ENCODE measurements around the gene MORN3. TPM values are rescaled to one million over a fixed set of nuclear protein-coding genes. Genes with fewer than 3 reads are reported as not detected.

MORN3 gene
- total RNA-seq, 2 donors from 2014 or later: 1.4 to 1.6 TPM

- 92 to 93% methylated on average over 2 of the region's 2 CpGs for WGBS, 2 experiments (ENCODE audit: insufficient coverage in 1 of 2, insufficient read length in 1 of 2)
- Mint-ChIP-seq H3K4me1 (peaks cover 9% of the 10 kb centered on the region), H3K27ac (no peak overlapping the region), H3K36me3 (ENCODE audit: low read depth) (peaks cover 10% of the 10 kb centered on the region), H3K4me3 (no peak overlapping the region), H3K27me3 (ENCODE audit: insufficient read depth) (no peaks in the 10 kb centered on the region), H3K9me3 (peaks cover 7% of the 10 kb centered on the region)
- Histone ChIP-seq H3K36me3 (ENCODE audit: control insufficient read depth, insufficient read depth, low read length) (no peaks in the 10 kb centered on the region), H3K4me3 (ENCODE audit: low read length) (no peak overlapping the region), H3K27ac (ENCODE audit: low read depth, low read length) (no peak overlapping the region), H3K9me3 (ENCODE audit: control insufficient read depth, low read length) (no peaks in the 10 kb centered on the region), H3K9ac (ENCODE audit: extremely low read depth, low read length, poor library complexity, severe bottlenecking) (no peak overlapping the region), H3K4me1 (ENCODE audit: control insufficient read depth, insufficient read depth, low read length) (no peaks in the 10 kb centered on the region), H3K27me3 (ENCODE audit: control insufficient read depth, insufficient read depth, low read length, poor library complexity, severe bottlenecking) (no peaks in the 10 kb centered on the region)
- DNase-seq: no peak
- TF ChIP-seq CTCF (conservative IDR thresholded peaks at IDR 0.05): no peak
These were observed 13.3 kb downstream of the MORN3 start for GRCh38 chr12:121656122-121656521.

- no peak for TF ChIP-seq CTCF (conservative IDR thresholded peaks at IDR 0.05)
- 89 to 94% methylated on average over 9 to 17 of the region's 18 CpGs for WGBS, 2 experiments (ENCODE audit: insufficient coverage in 1 of 2, insufficient read length in 1 of 2)
- Histone ChIP-seq H3K9ac (ENCODE audit: extremely low read depth, low read length, poor library complexity, severe bottlenecking) (no peak overlapping the region), H3K27ac (ENCODE audit: low read depth, low read length) (no peak overlapping the region), H3K4me3 (ENCODE audit: low read length) (no peak overlapping the region), H3K27me3 (ENCODE audit: control insufficient read depth, insufficient read depth, low read length, poor library complexity, severe bottlenecking) (no peaks in the 10 kb centered on the region), H3K36me3 (ENCODE audit: control insufficient read depth, insufficient read depth, low read length) (no peaks in the 10 kb centered on the region), H3K9me3 (ENCODE audit: control insufficient read depth, low read length) (no peaks in the 10 kb centered on the region), H3K4me1 (ENCODE audit: control insufficient read depth, insufficient read depth, low read length) (no peaks in the 10 kb centered on the region)
- no peak for DNase-seq
- Mint-ChIP-seq H3K27me3 (ENCODE audit: insufficient read depth) (no peaks in the 10 kb centered on the region), H3K4me3 (no peak overlapping the region), H3K36me3 (ENCODE audit: low read depth) (peaks cover 12% of the 10 kb centered on the region), H3K4me1 (peaks cover 13% of the 10 kb centered on the region), H3K27ac (no peak overlapping the region), H3K9me3 (peaks cover 7% of the 10 kb centered on the region)
These were observed 15.5 kb downstream of the MORN3 start for GRCh38 chr12:121653999-121654398.

DNA sequence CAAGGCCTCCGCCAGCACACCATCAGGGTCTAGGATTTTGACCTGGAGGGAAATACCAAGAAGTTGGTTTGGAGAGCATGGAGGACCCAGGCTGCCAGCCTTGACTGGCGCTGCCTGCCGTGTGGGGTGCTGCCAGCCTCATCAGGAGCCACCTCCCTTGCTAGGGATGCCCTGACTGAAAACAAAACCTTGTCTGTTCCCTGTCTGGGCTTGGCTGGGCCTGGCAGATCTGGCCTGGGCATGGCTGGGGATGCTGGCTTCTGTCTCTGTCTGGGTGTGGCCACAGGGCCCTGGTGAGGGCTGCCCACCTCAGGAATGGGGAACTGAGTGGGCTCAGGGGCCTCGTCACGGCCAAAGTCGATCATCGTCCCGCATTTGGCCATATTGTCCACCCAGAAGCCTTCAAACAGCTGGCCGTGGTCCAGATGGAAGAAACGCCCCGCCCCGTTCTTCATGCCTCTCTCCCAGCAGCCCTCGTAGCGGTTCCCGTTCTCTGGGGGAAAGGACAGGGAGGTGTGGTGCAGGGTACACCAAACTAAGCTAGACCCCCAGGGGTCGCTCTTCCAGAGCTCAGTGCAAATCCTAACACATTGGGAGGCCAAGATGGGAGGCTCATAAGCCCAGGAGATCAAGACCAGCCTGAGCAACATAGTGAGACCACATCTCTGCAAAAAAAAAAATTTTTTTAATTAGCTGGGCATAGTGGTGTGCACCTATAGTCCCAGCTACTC is 16.5 kb downstream of the MORN3 start:
- Histone ChIP-seq H3K4me1 (ENCODE audit: control insufficient read depth, insufficient read depth, low read length) (no peaks in the 10 kb centered on the region), H3K27me3 (ENCODE audit: control insufficient read depth, insufficient read depth, low read length, poor library complexity, severe bottlenecking) (no peaks in the 10 kb centered on the region), H3K27ac (ENCODE audit: low read depth, low read length) (no peak overlapping the region), H3K36me3 (ENCODE audit: control insufficient read depth, insufficient read depth, low read length) (no peaks in the 10 kb centered on the region), H3K4me3 (ENCODE audit: low read length) (no peak overlapping the region), H3K9ac (ENCODE audit: extremely low read depth, low read length, poor library complexity, severe bottlenecking) (no peak overlapping the region), H3K9me3 (ENCODE audit: control insufficient read depth, low read length) (no peaks in the 10 kb centered on the region)
- no peak for TF ChIP-seq CTCF (conservative IDR thresholded peaks at IDR 0.05)
- Mint-ChIP-seq H3K27ac (no peak overlapping the region), H3K9me3 (peaks cover 7% of the 10 kb centered on the region), H3K4me3 (no peak overlapping the region), H3K4me1 (peaks cover 11% of the 10 kb centered on the region), H3K27me3 (ENCODE audit: insufficient read depth) (no peaks in the 10 kb centered on the region), H3K36me3 (ENCODE audit: low read depth) (peaks cover 12% of the 10 kb centered on the region)
- DNase-seq: no peak
- 92 to 100% methylated on average over 5 to 16 of the region's 16 CpGs for WGBS, 2 experiments (ENCODE audit: insufficient coverage in 1 of 2, insufficient read length in 1 of 2)
